Mesothelial cell of epicardium (in vitro differentiated cells): ENCODE data around the gene FILIP1L. TPM values are rescaled to one million over a fixed set of nuclear protein-coding genes. Genes with fewer than 3 reads are reported as not detected.
"Not testable (repeated sequence)": the region's sequence is repeated elsewhere in the genome, so short reads cannot be mapped to it uniquely, and the experiment has no call there.

Experiments
- DNase-seq, 2 experiments: peaks; one replicate each; pipeline ENCODE4 v3.0.0; 2021; ENCODE audit warnings: low spot score in 2 of 2; ENCODE audit not compliant: unreplicated experiment in 2 of 2
- H3K27ac Mint-ChIP-seq: 2 replicates; pipeline ENCODE4 v1.8.0; 2021; ENCODE audit warnings: mixed read lengths
- H3K27me3 Mint-ChIP-seq: 2 replicates; pipeline ENCODE4 v1.8.0; 2021; ENCODE audit warnings: low read depth, mixed read lengths
- H3K36me3 Mint-ChIP-seq: 2 replicates; pipeline ENCODE4 v1.8.0; 2021; ENCODE audit warnings: mixed read lengths
- H3K4me1 Mint-ChIP-seq: 2 replicates; pipeline ENCODE4 v1.8.0; 2021; ENCODE audit warnings: mixed read lengths
- H3K4me3 Mint-ChIP-seq: 2 replicates; pipeline ENCODE4 v1.8.0; 2021; ENCODE audit warnings: mild to moderate bottlenecking, moderate library complexity, mixed read lengths
- H3K9me3 Mint-ChIP-seq: 2 replicates; pipeline ENCODE4 v1.8.0; 2021; ENCODE audit warnings: mixed read lengths
- total RNA-seq: library from RNA; stranded (reverse); gene quantifications from 3 replicates; pipeline ENCODE4 v1.2.1, GENCODE V29; 2021
- TF ChIP-seq, protein P1 (sequence below): fragments of 200-600 bp; sonication (generic); IDR thresholded peaks from one replicate; pipeline ENCODE4 v1.5.0; 2021; ENCODE audit warnings: antibody characterized with exemption; ENCODE audit not compliant: unreplicated experiment

Gene FILIP1L
- total RNA-seq, 1 donor from 2014 or later = 15.7 TPM

DNA sequence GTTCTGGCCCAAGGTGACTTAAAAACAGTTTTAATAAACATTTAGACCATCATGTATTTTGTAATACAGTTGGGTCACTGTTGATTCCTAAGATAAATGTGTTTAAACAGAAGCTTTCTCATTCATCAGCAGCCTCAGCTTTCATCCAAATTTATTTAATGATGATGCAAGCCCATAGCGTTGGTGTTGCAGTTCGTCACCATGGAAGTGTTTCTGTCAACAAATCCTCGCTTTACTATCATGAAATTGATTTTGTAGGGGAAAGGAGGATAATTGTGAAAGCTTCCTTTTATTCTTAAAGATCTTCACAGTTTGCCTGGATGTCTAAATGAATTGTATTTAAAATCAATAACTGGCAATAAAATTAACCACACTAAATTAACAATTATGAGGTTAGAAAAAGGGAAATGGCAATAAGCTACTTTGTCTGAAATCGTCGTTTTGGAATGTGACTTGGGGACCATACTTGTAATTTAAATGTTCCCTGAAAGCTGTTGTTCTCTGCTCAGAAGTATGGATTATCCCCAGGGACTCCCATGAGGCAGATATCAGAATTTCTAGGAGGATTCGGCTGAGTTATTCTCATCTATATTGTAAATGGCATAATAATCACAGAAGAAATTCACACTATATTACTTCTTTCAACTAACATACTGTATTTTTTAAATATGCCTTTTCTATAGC is 267.7 kb downstream of the FILIP1L start:
- Mint-ChIP-seq H3K27me3 (no peaks in the 10 kb centered on the region), H3K4me1 (peaks cover 22% of the 10 kb centered on the region), H3K27ac (no peak overlapping the region), H3K36me3 (no peaks in the 10 kb centered on the region), H3K4me3 (no peak overlapping the region), H3K9me3 (no peaks in the 10 kb centered on the region)
- DNase-seq = no peak
- TF ChIP-seq, protein P1, sequence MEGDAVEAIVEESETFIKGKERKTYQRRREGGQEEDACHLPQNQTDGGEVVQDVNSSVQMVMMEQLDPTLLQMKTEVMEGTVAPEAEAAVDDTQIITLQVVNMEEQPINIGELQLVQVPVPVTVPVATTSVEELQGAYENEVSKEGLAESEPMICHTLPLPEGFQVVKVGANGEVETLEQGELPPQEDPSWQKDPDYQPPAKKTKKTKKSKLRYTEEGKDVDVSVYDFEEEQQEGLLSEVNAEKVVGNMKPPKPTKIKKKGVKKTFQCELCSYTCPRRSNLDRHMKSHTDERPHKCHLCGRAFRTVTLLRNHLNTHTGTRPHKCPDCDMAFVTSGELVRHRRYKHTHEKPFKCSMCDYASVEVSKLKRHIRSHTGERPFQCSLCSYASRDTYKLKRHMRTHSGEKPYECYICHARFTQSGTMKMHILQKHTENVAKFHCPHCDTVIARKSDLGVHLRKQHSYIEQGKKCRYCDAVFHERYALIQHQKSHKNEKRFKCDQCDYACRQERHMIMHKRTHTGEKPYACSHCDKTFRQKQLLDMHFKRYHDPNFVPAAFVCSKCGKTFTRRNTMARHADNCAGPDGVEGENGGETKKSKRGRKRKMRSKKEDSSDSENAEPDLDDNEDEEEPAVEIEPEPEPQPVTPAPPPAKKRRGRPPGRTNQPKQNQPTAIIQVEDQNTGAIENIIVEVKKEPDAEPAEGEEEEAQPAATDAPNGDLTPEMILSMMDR = no peak

DNA sequence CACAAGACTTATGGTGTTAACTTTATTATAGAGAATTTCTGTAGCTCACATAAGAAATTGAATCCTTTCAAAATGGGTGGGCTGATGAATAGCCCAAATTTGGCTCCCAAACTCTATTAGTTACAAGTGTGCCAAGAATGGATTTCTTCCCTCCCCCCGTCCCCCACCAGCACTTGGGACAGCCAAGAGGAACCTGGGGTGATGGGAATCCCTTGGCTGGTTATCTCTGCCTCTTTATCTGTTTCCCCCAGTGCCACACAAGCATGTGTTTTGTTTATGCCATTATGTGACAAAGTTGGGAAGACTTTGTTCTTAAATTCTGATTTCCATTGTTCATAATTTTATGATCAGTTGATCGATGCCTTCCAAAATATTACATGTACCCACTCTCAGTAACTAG is 268.3 kb downstream of the FILIP1L start:
- Mint-ChIP-seq H3K27ac (no peak overlapping the region), H3K27me3 (no peaks in the 10 kb centered on the region), H3K4me3 (no peak overlapping the region), H3K36me3 (no peaks in the 10 kb centered on the region), H3K4me1 (peaks cover 22% of the 10 kb centered on the region), H3K9me3 (no peaks in the 10 kb centered on the region)
- no peak for DNase-seq
- TF ChIP-seq, protein P1 = no peak

DNA sequence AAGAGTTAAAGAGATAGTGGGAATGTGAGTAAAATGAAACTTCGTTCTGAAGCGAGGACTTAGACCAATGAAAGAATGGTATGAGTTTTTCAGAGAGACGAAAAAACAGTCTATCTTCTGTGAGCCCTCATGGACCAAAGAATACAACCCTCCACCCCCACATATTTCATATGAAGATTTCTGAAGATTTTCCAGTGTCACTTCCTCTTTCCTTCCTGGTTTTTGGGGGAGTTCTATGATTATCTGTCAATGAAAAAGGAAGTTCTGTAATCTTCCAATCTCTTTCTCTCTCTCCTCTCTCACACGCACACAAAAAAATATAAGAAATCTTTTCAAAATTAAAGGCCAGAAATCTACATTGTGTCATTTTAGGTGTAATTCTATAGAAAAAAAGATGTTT is 269.0 kb downstream of the FILIP1L start:
- no peaks in the 10 kb centered on the region for H3K36me3 Mint-ChIP-seq
- H3K4me3 Mint-ChIP-seq = no peak overlapping the region
- no peaks in the 10 kb centered on the region for H3K27me3 Mint-ChIP-seq
- no peaks in the 10 kb centered on the region for H3K9me3 Mint-ChIP-seq
- H3K27ac Mint-ChIP-seq = no peak overlapping the region
- TF ChIP-seq, protein P1 = no peak
- DNase-seq = no peak
- peaks cover 22% of the 10 kb centered on the region for H3K4me1 Mint-ChIP-seq

DNA sequence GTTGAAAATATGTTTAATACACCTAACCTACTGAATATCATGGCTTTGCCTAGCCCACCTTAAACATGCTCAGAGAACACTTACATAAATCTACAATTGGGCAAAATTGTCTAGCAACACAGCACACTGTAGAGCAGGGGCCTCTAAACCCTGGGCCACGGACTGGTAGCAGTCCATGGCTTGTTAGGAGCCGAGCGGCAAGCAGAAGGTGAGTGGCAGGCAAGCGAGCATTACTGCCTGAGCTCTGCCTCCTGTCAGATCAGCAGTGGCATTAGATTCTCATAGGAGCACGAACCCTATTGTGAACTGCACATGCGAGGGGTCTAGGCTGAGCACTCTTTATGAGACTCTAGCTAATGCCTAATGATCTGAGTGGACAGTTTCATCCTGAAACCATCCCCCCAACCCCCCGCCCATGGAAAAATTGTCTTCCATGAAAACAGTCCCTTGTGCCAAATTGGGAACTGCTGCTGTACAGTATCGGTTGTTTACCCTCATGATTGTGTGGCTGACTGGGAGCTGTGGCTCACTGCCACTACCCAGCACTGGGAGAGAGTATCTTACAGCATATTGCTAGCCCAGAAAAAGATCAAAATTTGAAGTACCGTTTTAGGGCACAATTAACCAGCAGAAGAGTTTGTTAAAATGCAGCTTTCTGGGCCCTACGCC is 270.6 kb downstream of the FILIP1L start:
- Mint-ChIP-seq H3K27me3 (no peaks in the 10 kb centered on the region), H3K4me3 (no peak overlapping the region), H3K27ac (peak overlapping the region; percentile 80), H3K4me1 (peaks cover 22% of the 10 kb centered on the region), H3K36me3 (no peaks in the 10 kb centered on the region), H3K9me3 (no peaks in the 10 kb centered on the region)
- TF ChIP-seq, protein P1 = no peak
- DNase-seq = no peak

DNA sequence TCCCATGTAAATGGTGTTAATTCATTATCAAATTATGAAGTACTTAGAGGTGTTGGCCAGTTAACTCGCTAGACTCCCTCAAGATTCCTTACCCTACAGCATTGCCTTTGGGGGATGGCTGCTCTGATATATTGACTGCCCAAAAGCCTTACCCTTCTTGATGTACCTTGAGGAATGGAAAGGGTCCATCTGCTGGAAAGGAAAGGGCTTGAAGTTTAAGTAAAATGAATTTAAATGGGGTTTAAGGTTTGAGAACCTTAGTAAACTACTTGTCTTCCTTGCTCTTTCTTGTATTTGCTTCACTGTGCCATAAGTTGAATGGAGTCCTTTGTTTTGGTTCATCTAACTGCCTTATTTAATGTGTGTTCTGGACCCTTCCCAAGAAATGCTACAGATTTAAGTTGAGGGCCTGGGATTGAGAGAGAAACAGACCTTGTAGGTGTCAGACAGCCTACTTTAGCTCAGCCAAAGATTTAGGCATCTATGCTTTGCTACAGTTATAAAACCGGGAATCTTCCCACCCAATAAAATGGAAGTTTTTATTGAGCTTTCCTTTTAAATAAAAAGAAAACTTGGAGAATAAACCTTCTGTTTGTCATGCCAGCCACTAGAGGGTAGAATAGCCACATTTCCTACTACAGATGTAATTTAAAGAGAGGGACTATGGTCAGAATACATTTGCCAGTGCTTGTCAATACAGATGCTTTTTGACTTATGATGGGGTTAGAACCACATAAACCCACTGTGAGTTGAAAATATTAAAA is 271.3 kb downstream of the FILIP1L start:
- H3K27me3 Mint-ChIP-seq = no peaks in the 10 kb centered on the region
- no peak for DNase-seq
- peaks cover 22% of the 10 kb centered on the region for H3K4me1 Mint-ChIP-seq
- peak overlapping the region; percentile 80 for H3K27ac Mint-ChIP-seq
- H3K36me3 Mint-ChIP-seq = no peaks in the 10 kb centered on the region
- H3K9me3 Mint-ChIP-seq = no peaks in the 10 kb centered on the region
- TF ChIP-seq, protein P1 = peak; percentile 70
- no peak overlapping the region for H3K4me3 Mint-ChIP-seq

DNA sequence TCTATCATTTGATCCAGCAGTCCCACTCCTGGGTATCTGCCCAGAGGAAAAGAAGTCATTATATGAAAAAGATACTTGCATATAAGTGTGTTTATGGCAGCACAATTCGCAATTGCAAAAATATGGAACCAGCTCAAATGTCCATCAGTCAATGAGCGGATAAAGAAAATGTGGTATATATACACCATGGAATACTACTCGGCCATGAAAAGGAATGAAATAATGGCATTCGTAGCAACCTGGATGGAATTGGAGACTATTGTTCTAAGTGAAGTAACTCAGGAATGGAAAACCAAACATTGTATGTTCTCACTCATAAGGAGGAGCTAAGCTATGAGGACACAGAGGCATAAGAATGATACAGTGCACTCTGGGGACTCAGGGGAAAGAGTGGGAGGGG is 272.4 kb downstream of the FILIP1L start:
- not testable (repeated sequence) for H3K36me3 Mint-ChIP-seq

More for the DNA sequence above, 272.4 kb downstream of the FILIP1L start:
- H3K4me3 Mint-ChIP-seq, H3K27ac Mint-ChIP-seq, H3K27me3 Mint-ChIP-seq, DNase-seq, H3K9me3 Mint-ChIP-seq: not testable (repeated sequence)
- H3K4me1 Mint-ChIP-seq = peaks cover 22% of the 10 kb centered on the region
